Esophagus squamous epithelium (tissue), 4 donors: ENCODE results near the gene COMMD10.

ENCODE experiments used
- POLR2A ChIP-seq, 4 donors: fragments of 450-650 bp; IDR thresholded peaks; one replicate each; pipeline ENCODE4 v1.6.1; 2017; ENCODE audit warnings: antibody characterized with exemption in 4 of 4, mild to moderate bottlenecking in 4 of 4, moderate library complexity in 3 of 4
- TF ChIP-seq, protein P1 (sequence below), 6 experiments: fragments of 450-650 bp in 4 of 6; fragments of 200-600 bp in 2 of 6; sonication (generic) in 2 of 6; IDR thresholded peaks; one replicate each; pipeline ENCODE4 v1.5.1; 2016 to 2019; ENCODE audit warnings: antibody characterized with exemption in 6 of 6, mild to moderate bottlenecking in 4 of 6, moderate library complexity in 4 of 6

DNA sequence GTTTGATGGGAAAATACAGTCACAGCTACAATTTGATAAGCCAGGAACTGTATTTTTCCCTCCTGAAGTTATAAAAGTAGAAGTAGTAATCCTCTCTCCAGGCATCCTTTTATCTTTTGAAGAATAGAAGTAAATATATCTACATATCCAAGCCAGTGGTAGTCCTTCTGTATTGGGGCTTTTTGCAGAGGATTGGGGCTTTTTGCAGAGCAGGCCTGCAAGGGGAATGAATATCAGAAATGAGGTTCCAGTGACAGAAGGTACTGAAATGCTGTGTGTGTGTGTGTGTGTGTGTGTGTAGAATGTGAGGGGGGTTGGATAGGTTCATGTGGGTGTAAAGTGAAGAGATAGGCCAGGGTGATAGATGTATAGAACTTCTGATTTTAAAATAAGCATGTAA is 127.4 kb downstream of the COMMD10 start:
- TF ChIP-seq, protein P1, sequence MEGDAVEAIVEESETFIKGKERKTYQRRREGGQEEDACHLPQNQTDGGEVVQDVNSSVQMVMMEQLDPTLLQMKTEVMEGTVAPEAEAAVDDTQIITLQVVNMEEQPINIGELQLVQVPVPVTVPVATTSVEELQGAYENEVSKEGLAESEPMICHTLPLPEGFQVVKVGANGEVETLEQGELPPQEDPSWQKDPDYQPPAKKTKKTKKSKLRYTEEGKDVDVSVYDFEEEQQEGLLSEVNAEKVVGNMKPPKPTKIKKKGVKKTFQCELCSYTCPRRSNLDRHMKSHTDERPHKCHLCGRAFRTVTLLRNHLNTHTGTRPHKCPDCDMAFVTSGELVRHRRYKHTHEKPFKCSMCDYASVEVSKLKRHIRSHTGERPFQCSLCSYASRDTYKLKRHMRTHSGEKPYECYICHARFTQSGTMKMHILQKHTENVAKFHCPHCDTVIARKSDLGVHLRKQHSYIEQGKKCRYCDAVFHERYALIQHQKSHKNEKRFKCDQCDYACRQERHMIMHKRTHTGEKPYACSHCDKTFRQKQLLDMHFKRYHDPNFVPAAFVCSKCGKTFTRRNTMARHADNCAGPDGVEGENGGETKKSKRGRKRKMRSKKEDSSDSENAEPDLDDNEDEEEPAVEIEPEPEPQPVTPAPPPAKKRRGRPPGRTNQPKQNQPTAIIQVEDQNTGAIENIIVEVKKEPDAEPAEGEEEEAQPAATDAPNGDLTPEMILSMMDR (IDR thresholded peaks at IDR 0.05): no peak
- TF ChIP-seq POLR2A (IDR thresholded peaks at IDR 0.05): no peak
